Muscle layer of colon (tissue), 2 donors: ENCODE results near the gene PADI1.

ENCODE experiments used
- H3K27ac ChIP-seq: one replicate; pipeline ENCODE4 v1.7.0; 2013; ENCODE audit warnings: low read depth, mild to moderate bottlenecking, low read length, moderate library complexity
- H3K27me3 ChIP-seq, 2 donors: one replicate each; pipeline ENCODE4 v1.7.0; 2013; ENCODE audit warnings: low read length in 2 of 2, mild to moderate bottlenecking in 2 of 2; ENCODE audit not compliant: insufficient read depth in 2 of 2, control insufficient read depth in 1 of 2
- H3K36me3 ChIP-seq: one replicate; pipeline ENCODE4 v1.7.0; 2013; ENCODE audit warnings: mild to moderate bottlenecking, low read length; ENCODE audit not compliant: insufficient read depth
- H3K4me1 ChIP-seq: one replicate; pipeline ENCODE4 v1.7.0; 2013; ENCODE audit warnings: mild to moderate bottlenecking, low read length; ENCODE audit not compliant: insufficient read depth
- H3K4me3 ChIP-seq, 2 donors: one replicate each; pipeline ENCODE4 v1.7.0; 2013; ENCODE audit warnings: low read length in 2 of 2, low read depth in 1 of 2, mild to moderate bottlenecking in 1 of 2, moderate library complexity in 1 of 2
- H3K9ac ChIP-seq: one replicate; pipeline ENCODE4 v1.7.0; 2013; ENCODE audit warnings: low read length
- H3K9me3 ChIP-seq: one replicate; pipeline ENCODE4 v1.7.0; 2013; ENCODE audit warnings: mild to moderate bottlenecking, low read length
- donor health status: abdominal sarcoma.
- donor health status: Adenocarcinoma of cecum.

PADI1 gene

GRCh38 chr1:17281775-17282181, 76.8 kb downstream of the PADI1 start:
- Histone ChIP-seq H3K27ac (no peak overlapping the region), H3K4me1 (no peaks in the 10 kb centered on the region), H3K9ac (no peak overlapping the region), H3K36me3 (no peaks in the 10 kb centered on the region), H3K4me3 (no peak overlapping the region), H3K9me3 (no peaks in the 10 kb centered on the region), H3K27me3 (no peaks in the 10 kb centered on the region)

- Histone ChIP-seq H3K9ac (no peak overlapping the region), H3K36me3 (no peaks in the 10 kb centered on the region), H3K4me1 (no peaks in the 10 kb centered on the region), H3K27ac (no peak overlapping the region), H3K27me3 (no peaks in the 10 kb centered on the region), H3K4me3 (no peak overlapping the region), H3K9me3 (no peaks in the 10 kb centered on the region)
Observed at GRCh38 chr1:17282836-17283235, 77.9 kb downstream of the PADI1 start.

- H3K36me3 ChIP-seq, result no peaks in the 10 kb centered on the region
- H3K4me3 ChIP-seq, result no peak overlapping the region
- H3K9me3 ChIP-seq, result no peaks in the 10 kb centered on the region
- H3K27me3 ChIP-seq, result no peaks in the 10 kb centered on the region
- H3K4me1 ChIP-seq, result no peaks in the 10 kb centered on the region
- H3K27ac ChIP-seq, result no peak overlapping the region
- no peak overlapping the region for H3K9ac ChIP-seq
Observed at GRCh38 chr1:17286646-17287045, 81.7 kb downstream of the PADI1 start.

GRCh38 chr1:17287130-17287776, 82.3 kb downstream of the PADI1 start:
- no peaks in the 10 kb centered on the region for H3K9me3 ChIP-seq
- no peaks in the 10 kb centered on the region for H3K36me3 ChIP-seq
- no peak overlapping the region for H3K27ac ChIP-seq
- H3K4me1 ChIP-seq, result no peaks in the 10 kb centered on the region
- H3K4me3 ChIP-seq, result no peak overlapping the region
- H3K9ac ChIP-seq, result no peak overlapping the region
- no peaks in the 10 kb centered on the region for H3K27me3 ChIP-seq

GRCh38 chr1:17289721-17290120, 84.8 kb downstream of the PADI1 start:
- no peak overlapping the region for H3K9ac ChIP-seq
- no peak overlapping the region for H3K27ac ChIP-seq
- H3K27me3 ChIP-seq, result no peaks in the 10 kb centered on the region
- no peaks in the 10 kb centered on the region for H3K9me3 ChIP-seq
- H3K4me3 ChIP-seq, result no peak overlapping the region
- no peaks in the 10 kb centered on the region for H3K4me1 ChIP-seq
- H3K36me3 ChIP-seq, result no peaks in the 10 kb centered on the region

- no peaks in the 10 kb centered on the region for H3K4me1 ChIP-seq
- H3K27me3 ChIP-seq, result no peaks in the 10 kb centered on the region
- H3K36me3 ChIP-seq, result no peaks in the 10 kb centered on the region
- H3K4me3 ChIP-seq, result no peak overlapping the region
- H3K27ac ChIP-seq, result no peak overlapping the region
- H3K9me3 ChIP-seq, result no peaks in the 10 kb centered on the region
- H3K9ac ChIP-seq, result no peak overlapping the region
Observed at GRCh38 chr1:17290553-17290952, 85.6 kb downstream of the PADI1 start.

GRCh38 chr1:17292299-17293160, 87.6 kb downstream of the PADI1 start:
- H3K36me3 ChIP-seq, result no peaks in the 10 kb centered on the region
- H3K27ac ChIP-seq, result no peak overlapping the region
- H3K4me3 ChIP-seq, result no peak overlapping the region
- H3K4me1 ChIP-seq, result no peaks in the 10 kb centered on the region
- no peaks in the 10 kb centered on the region for H3K27me3 ChIP-seq
- H3K9ac ChIP-seq, result no peak overlapping the region
- no peaks in the 10 kb centered on the region for H3K9me3 ChIP-seq

GRCh38 chr1:17293681-17294425, 88.9 kb downstream of the PADI1 start:
- no peak overlapping the region for H3K27ac ChIP-seq
- no peaks in the 10 kb centered on the region for H3K9me3 ChIP-seq
- H3K4me3 ChIP-seq, result no peak overlapping the region
- H3K36me3 ChIP-seq, result no peaks in the 10 kb centered on the region
- H3K27me3 ChIP-seq, result no peaks in the 10 kb centered on the region
- H3K9ac ChIP-seq, result no peak overlapping the region
- no peaks in the 10 kb centered on the region for H3K4me1 ChIP-seq

- Histone ChIP-seq H3K27ac (no peak overlapping the region), H3K27me3 (no peaks in the 10 kb centered on the region), H3K9me3 (no peaks in the 10 kb centered on the region), H3K36me3 (no peaks in the 10 kb centered on the region), H3K4me1 (no peaks in the 10 kb centered on the region), H3K4me3 (no peak overlapping the region), H3K9ac (no peak overlapping the region)
Observed at GRCh38 chr1:17295292-17295691, 90.4 kb downstream of the PADI1 start.
